Astrocyte (in vitro differentiated cells and primary cell): ENCODE measurements around the gene HTR3C.

ENCODE experiments used
- EZH2 ChIP-seq: IDR thresholded peaks from 2 replicates; pipeline ENCODE4 v1.6.1; 2012; ENCODE audit warnings: mild to moderate bottlenecking, low read length, inconsistent platforms; ENCODE audit not compliant: insufficient read depth
- TF ChIP-seq, protein P1 (sequence below): IDR thresholded peaks from 2 replicates; pipeline ENCODE4 v1.5.1; 2011; ENCODE audit warnings: low read depth, mild to moderate bottlenecking, inconsistent platforms, low read length, moderate library complexity; ENCODE audit not compliant: insufficient read depth

GRCh38 chr3:184040010-184040409, 12.8 kb upstream of the HTR3C start:
- TF ChIP-seq, protein P1, sequence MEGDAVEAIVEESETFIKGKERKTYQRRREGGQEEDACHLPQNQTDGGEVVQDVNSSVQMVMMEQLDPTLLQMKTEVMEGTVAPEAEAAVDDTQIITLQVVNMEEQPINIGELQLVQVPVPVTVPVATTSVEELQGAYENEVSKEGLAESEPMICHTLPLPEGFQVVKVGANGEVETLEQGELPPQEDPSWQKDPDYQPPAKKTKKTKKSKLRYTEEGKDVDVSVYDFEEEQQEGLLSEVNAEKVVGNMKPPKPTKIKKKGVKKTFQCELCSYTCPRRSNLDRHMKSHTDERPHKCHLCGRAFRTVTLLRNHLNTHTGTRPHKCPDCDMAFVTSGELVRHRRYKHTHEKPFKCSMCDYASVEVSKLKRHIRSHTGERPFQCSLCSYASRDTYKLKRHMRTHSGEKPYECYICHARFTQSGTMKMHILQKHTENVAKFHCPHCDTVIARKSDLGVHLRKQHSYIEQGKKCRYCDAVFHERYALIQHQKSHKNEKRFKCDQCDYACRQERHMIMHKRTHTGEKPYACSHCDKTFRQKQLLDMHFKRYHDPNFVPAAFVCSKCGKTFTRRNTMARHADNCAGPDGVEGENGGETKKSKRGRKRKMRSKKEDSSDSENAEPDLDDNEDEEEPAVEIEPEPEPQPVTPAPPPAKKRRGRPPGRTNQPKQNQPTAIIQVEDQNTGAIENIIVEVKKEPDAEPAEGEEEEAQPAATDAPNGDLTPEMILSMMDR, result peak; percentile 20
- TF ChIP-seq EZH2, result no peak
